GM13977 (cell line): ENCODE measurements around the gene GBE1.

ENCODE experiments used
- DNase-seq: peaks from one replicate; pipeline ENCODE4 v3.0.0; 2012; ENCODE audit warnings: low spot score
- CTCF ChIP-seq: IDR thresholded peaks from 2 replicates; pipeline ENCODE4 v1.5.1; 2012; ENCODE audit warnings: mild to moderate bottlenecking, control low read depth; ENCODE audit not compliant: insufficient read depth; ENCODE audit errors: extremely low read depth, missing control alignments
- in situ Hi-C: fragments of 300-500 bp; cut with MboI; formaldehyde crosslinking; loops from one replicate; pipeline ENCODE4 v1.12.0; 2022; ENCODE audit warnings: low sequenced_read_pairs, low pct_unique_long_range_greater_than_20kb, mixed read lengths, inconsistent platforms; ENCODE audit not compliant: unreplicated experiment

GBE1 gene

GRCh38 chr3:81545572-81545971 is 215.9 kb downstream of the GBE1 start:
- no peak for DNase-seq
- in situ Hi-C loops: no loop called here
- no peak for TF ChIP-seq CTCF

DNA sequence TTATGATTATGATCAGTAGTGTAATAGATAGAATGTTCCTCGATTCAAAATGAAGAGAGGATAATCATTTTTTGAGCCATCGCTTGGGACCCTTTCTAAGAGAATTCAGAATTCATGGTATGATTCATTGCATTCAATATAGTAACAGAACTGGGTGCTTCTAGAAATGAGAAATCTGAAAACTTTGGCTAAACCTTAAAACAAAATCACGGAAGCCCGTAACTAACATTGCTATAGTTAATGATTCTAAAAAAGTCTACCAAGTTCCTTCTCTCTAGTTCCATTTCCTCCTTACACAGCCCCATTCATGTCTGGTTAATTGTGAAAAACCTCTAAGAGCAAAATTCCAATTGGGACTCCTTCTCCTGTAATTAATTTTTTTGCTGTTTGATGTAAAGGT is 217.1 kb downstream of the GBE1 start:
- no peak for TF ChIP-seq CTCF
- no peak for DNase-seq
- in situ Hi-C loops: no loop called here

- DNase-seq: no peak
- no peak for TF ChIP-seq CTCF
- in situ Hi-C loops: no loop called here
These were observed 220.7 kb downstream of the GBE1 start for GRCh38 chr3:81540787-81541186.

DNA sequence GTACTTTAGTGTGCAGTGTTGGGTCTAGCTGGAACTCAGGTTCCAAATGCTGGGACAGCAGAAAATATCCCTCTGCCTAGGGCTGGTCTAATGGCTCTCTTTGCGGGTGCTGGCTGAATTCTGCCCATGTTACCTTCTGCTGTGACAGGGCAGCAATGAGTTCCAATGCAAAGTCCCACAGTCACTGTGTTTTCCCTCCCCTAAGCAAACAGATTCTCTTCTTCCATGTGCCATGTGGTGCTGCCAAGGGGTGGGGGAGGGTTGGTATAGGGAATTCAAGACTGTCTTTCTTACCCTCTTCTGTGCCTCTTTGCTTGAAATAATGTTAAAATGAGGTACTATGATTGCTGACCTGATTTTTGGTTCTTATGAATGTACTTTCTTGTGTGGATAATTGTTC is 229.6 kb downstream of the GBE1 start:
- no peak for DNase-seq
- in situ Hi-C loops: no loop called here
- TF ChIP-seq CTCF: no peak

- DNase-seq: no peak
- no peak for TF ChIP-seq CTCF
- in situ Hi-C loops: no loop called here
These were observed 230.2 kb downstream of the GBE1 start for GRCh38 chr3:81531263-81531662.

GRCh38 chr3:81530180-81530939 is 231.1 kb downstream of the GBE1 start:
- no peak for TF ChIP-seq CTCF
- in situ Hi-C loops: no loop called here
- DNase-seq: no peak
